Panc1 (cell line): Measurements from ENCODE around the gene KCNJ9. TPM values are rescaled to one million over a fixed set of nuclear protein-coding genes. Genes with fewer than 3 reads are reported as not detected.
"Not testable (repeated sequence)": the region's sequence is repeated elsewhere in the genome, so short reads cannot be mapped to it uniquely, and the experiment has no call there.

ENCODE experiments used
- ATAC-seq: fragments of 200-7000 bp; cut with Tn5 transposase; 2 replicates; pipeline ENCODE4 v1.9.1; 2020; ENCODE audit warnings: mild to moderate bottlenecking, moderate library complexity
- BruUV-seq: library from RNA; stranded (reverse); fragments of 400-500 nt; replicated peaks from 2 replicates; lab custom pipeline; 2021; lab: Mats Ljungman, UMichigan
- CTCF ChIA-PET: fragments of 300-600 bp; sonication (Branson Sonifier 250); formaldehyde crosslinking; loops from one replicate; lab custom pipeline; 2022; ENCODE audit warnings: antibody characterized with exemption; lab: Charles Lee
- POLR2A ChIA-PET: fragments of 300-600 bp; sonication (Branson Sonifier 250); formaldehyde crosslinking; loops from one replicate; lab custom pipeline; 2022; ENCODE audit warnings: antibody characterized with exemption; lab: Charles Lee
- DNase-seq: peaks from one replicate; pipeline ENCODE4 v3.0.0-alpha.2; 2010; ENCODE audit warnings: low read depth, low spot score
- H3K27ac ChIP-seq: 2 replicates; pipeline ENCODE4 v1.5.1; 2011; ENCODE audit warnings: mild to moderate bottlenecking, low read length, inconsistent platforms
- H3K27me3 ChIP-seq: fragments of 200-500 bp; sonication (Bioruptor generic); 2 replicates; pipeline ENCODE4 v1.6.0; 2014; ENCODE audit warnings: low read length, inconsistent platforms; ENCODE audit not compliant: control insufficient read depth, insufficient read depth
- H3K36me3 ChIP-seq: fragments of 200-500 bp; sonication (Bioruptor generic); 2 replicates; pipeline ENCODE4 v1.5.1; 2014; ENCODE audit warnings: inconsistent platforms, mild to moderate bottlenecking, low read length, moderate library complexity; ENCODE audit not compliant: control insufficient read depth, insufficient read depth
- H3K4me1 ChIP-seq: 2 replicates; pipeline ENCODE4 v1.5.1; 2011; ENCODE audit warnings: inconsistent platforms, mild to moderate bottlenecking, low read length, moderate library complexity; ENCODE audit not compliant: control insufficient read depth, insufficient read depth
- H3K4me3 ChIP-seq, 2 experiments: 2 replicates each; pipeline ENCODE4 v1.5.1; 2011 to 2012; ENCODE audit warnings: low read depth in 2 of 2, low read length in 2 of 2, mild to moderate bottlenecking in 2 of 2, inconsistent platforms in 1 of 2, moderate library complexity in 1 of 2
- H3K9me3 ChIP-seq: fragments of 200-500 bp; sonication (Bioruptor generic); 2 replicates; pipeline ENCODE4 v1.5.1; 2014; ENCODE audit warnings: low read depth, mild to moderate bottlenecking, inconsistent platforms, low read length, moderate library complexity; ENCODE audit not compliant: control insufficient read depth, insufficient read depth
- CTCF ChIP-seq: fragments of 450-650 bp; IDR thresholded peaks from 2 replicates; pipeline ENCODE4 v1.5.1; 2017; ENCODE audit warnings: mild to moderate bottlenecking
- POLR2AphosphoS5 ChIP-seq: IDR thresholded peaks from 2 replicates; pipeline ENCODE4 v1.6.1; 2012; ENCODE audit warnings: mild to moderate bottlenecking, low read depth, low read length, moderate library complexity
- REST ChIP-seq, 2 experiments: IDR thresholded peaks; 2 replicates each; pipeline ENCODE4 v1.6.1; 2011 to 2012; ENCODE audit warnings: low read depth in 2 of 2, control low read depth in 1 of 2, low read length in 1 of 2, mild to moderate bottlenecking in 1 of 2, moderate library complexity in 1 of 2; ENCODE audit not compliant: insufficient read depth in 1 of 2
- SIN3A ChIP-seq: IDR thresholded peaks from 2 replicates; pipeline ENCODE4 v1.6.1; 2012; ENCODE audit warnings: low read depth, mild to moderate bottlenecking, low read length, moderate library complexity, borderline replicate concordance; ENCODE audit not compliant: insufficient read depth
- TCF7L2 ChIP-seq: IDR thresholded peaks from 2 replicates; pipeline ENCODE4 v1.6.1; 2011; ENCODE audit warnings: mild to moderate bottlenecking, low read depth, low read length, inconsistent platforms
- in situ Hi-C: cut with HindIII; loops from 2 replicates; pipeline ENCODE4 v1.10.0; 2016; ENCODE audit warnings: low sequenced_read_pairs, low pct_unique_long_range_greater_than_20kb
- intact Hi-C: fragments of 100-400 bp; cut with micrococcal nuclease; formaldehyde crosslinking; loops from one replicate; pipeline ENCODE4 v1.10.0; 2022; ENCODE audit not compliant: unreplicated experiment
- total RNA-seq: library from RNA; stranded (reverse); gene quantifications from one replicate; pipeline ENCODE4 v1.2.1, GENCODE V29; 2021; ENCODE audit not compliant: unreplicated experiment

The KCNJ9 gene
- total RNA-seq, 1 experiment from 2014 or later, result not detected

GRCh38 chr1:160049101-160049500 is 32.2 kb upstream of the KCNJ9 start:
- Histone ChIP-seq H3K36me3 (no peaks in the 10 kb centered on the region), H3K9me3 (no peaks in the 10 kb centered on the region), H3K4me3 (no peak overlapping the region), H3K27me3 (peaks cover 27% of the 10 kb centered on the region), H3K27ac (no peak overlapping the region), H3K4me1 (no peaks in the 10 kb centered on the region)
- ATAC-seq, result no peak
- ChIA-PET POLR2A (no interaction called here), CTCF (no interaction called here)
- no peak for DNase-seq
- intact Hi-C loops (no loop called here), in situ Hi-C loops (no loop called here)
- TF ChIP-seq SIN3A (no peak), CTCF (no peak), REST (IDR thresholded peaks at IDR 0.05; ENCODE audit: insufficient read depth in 1 of 2, low read depth in 2 of 2, low read length in 1 of 2) (no peak), POLR2AphosphoS5 (no peak), TCF7L2 (no peak)
- no TSS peak for BruUV-seq

- H3K4me3 ChIP-seq, intact Hi-C loops, H3K27ac ChIP-seq, CTCF ChIA-PET, H3K4me1 ChIP-seq, H3K9me3 ChIP-seq, DNase-seq, ATAC-seq, BruUV-seq, H3K36me3 ChIP-seq, in situ Hi-C loops: not testable (repeated sequence)
- POLR2A ChIA-PET, result interaction anchor here (0.7 kb wide), 1 partner anchor 24 kb away, joined by 3 read pairs; no protein-coding TSS in a partner anchor
- peaks cover 31% of the 10 kb centered on the region for H3K27me3 ChIP-seq
Measured at GRCh38 chr1:160050182-160050581, 31.2 kb upstream of the KCNJ9 start.

- H3K27ac ChIP-seq, result no peak overlapping the region
- CTCF ChIA-PET, result no interaction called here
- H3K4me3 ChIP-seq, result no peak overlapping the region
- no TSS peak for BruUV-seq
- ATAC-seq (no peak), DNase-seq (no peak)
- H3K4me1 ChIP-seq, result no peaks in the 10 kb centered on the region
- POLR2A ChIA-PET, result interaction anchor here (0.7 kb wide), 1 partner anchor 23 kb away, joined by 3 read pairs; no protein-coding TSS in a partner anchor
- in situ Hi-C loops (no loop called here), intact Hi-C loops (no loop called here)
- no peaks in the 10 kb centered on the region for H3K36me3 ChIP-seq
- no peak for TF ChIP-seq POLR2AphosphoS5
- TF ChIP-seq TCF7L2, result no peak
- TF ChIP-seq CTCF, result no peak
- TF ChIP-seq SIN3A, result no peak
- TF ChIP-seq REST (IDR thresholded peaks at IDR 0.05; ENCODE audit: insufficient read depth in 1 of 2, low read depth in 2 of 2, low read length in 1 of 2), result no peak
- H3K27me3 ChIP-seq, result peaks cover 32% of the 10 kb centered on the region
- no peaks in the 10 kb centered on the region for H3K9me3 ChIP-seq
Measured at GRCh38 chr1:160050619-160051018, 30.7 kb upstream of the KCNJ9 start.
